ENCODE measurements around the gene TP53BP1. TPM values are rescaled to one million over a fixed set of nuclear protein-coding genes. Genes with fewer than 3 reads are reported as not detected.

The TP53BP1 gene
- total and polyA plus RNA-seq, 2 of the 13 experiments (the other 11 are each of a cell fraction or from before 2014, with no cell fraction given) = 17.1 to 17.4 TPM

DNA sequence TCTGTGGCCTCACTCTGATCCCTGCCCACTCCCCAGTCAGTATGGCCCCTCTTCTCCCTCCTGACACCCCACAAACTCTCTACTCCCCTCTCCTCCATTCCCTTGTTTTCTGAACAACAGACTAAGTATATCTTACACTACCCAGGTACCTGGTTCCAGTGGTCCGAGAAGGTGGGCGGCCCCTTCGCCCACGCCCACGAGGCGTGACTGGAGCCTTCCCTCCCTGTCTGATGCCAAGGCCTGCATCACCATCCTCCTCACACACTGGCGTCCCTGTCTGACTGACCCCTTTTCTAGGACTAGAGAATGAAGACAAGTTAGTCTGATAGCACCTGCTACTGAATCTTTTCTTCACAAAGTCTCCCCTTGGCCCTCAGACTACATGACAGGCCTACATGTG is 72.1 kb downstream of the TP53BP1 start (continued):
- TF ChIP-seq, protein P1, sequence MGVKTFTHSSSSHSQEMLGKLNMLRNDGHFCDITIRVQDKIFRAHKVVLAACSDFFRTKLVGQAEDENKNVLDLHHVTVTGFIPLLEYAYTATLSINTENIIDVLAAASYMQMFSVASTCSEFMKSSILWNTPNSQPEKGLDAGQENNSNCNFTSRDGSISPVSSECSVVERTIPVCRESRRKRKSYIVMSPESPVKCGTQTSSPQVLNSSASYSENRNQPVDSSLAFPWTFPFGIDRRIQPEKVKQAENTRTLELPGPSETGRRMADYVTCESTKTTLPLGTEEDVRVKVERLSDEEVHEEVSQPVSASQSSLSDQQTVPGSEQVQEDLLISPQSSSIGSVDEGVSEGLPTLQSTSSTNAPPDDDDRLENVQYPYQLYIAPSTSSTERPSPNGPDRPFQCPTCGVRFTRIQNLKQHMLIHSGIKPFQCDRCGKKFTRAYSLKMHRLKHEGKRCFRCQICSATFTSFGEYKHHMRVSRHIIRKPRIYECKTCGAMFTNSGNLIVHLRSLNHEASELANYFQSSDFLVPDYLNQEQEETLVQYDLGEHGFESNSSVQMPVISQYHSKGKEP (CRISPR knock-in tag; IDR thresholded peaks at IDR 0.05) = no peak
- TF ChIP-seq, protein P2, sequence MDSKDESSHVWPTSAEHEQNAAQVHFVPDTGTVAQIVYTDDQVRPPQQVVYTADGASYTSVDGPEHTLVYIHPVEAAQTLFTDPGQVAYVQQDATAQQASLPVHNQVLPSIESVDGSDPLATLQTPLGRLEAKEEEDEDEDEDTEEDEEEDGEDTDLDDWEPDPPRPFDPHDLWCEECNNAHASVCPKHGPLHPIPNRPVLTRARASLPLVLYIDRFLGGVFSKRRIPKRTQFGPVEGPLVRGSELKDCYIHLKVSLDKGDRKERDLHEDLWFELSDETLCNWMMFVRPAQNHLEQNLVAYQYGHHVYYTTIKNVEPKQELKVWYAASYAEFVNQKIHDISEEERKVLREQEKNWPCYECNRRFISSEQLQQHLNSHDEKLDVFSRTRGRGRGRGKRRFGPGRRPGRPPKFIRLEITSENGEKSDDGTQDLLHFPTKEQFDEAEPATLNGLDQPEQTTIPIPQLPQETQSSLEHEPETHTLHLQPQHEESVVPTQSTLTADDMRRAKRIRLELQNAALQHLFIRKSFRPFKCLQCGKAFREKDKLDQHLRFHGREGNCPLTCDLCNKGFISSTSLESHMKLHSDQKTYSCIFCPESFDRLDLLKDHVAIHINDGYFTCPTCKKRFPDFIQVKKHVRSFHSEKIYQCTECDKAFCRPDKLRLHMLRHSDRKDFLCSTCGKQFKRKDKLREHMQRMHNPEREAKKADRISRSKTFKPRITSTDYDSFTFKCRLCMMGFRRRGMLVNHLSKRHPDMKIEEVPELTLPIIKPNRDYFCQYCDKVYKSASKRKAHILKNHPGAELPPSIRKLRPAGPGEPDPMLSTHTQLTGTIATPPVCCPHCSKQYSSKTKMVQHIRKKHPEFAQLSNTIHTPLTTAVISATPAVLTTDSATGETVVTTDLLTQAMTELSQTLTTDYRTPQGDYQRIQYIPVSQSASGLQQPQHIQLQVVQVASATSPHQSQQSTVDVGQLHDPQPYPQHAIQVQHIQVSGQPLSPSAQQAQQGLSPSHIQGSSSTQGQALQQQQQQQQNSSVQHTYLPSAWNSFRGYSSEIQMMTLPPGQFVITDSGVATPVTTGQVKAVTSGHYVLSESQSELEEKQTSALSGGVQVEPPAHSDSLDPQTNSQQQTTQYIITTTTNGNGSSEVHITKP (CRISPR knock-in tag; IDR thresholded peaks at IDR 0.05; ENCODE audit: low read depth) = no peak
- TF ChIP-seq DMAP1 (CRISPR knock-in tag; IDR thresholded peaks at IDR 0.05) = no peak
- no peak for TF ChIP-seq MED8 (CRISPR knock-in tag; IDR thresholded peaks at IDR 0.05; ENCODE audit: insufficient replicate concordance)
- TF ChIP-seq KLF12 (CRISPR knock-in tag; IDR thresholded peaks at IDR 0.05; ENCODE audit: borderline replicate concordance) = no peak
- no peak for TF ChIP-seq MBNL3 (CRISPR knock-in tag; conservative IDR thresholded peaks at IDR 0.05)

DNA sequence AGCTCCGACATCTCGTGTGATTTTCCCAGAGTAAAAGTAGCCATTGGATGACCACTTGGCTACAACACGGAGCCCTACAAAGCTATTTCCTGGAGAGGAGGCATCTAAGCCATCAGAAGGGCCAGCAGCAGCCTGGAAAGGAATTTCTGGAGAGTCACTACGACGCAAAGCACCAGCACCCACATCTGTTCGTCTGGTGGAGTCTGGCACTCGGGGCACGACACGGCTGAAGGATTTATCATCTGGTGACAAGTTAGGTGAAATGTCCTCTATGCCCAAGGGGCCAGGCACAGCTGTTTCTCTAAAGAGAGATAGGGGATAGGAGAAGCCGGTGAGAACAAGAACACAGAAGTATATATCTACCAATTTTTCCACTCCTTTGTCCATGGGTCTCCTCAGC is 72.5 kb downstream of the TP53BP1 start:
- CTCF ChIA-PET (ENCODE audit: low intra/inter-chr PET ratio, low total read pairs) = no interaction called here
- TF ChIP-seq SNAPC2 (CRISPR knock-in tag; IDR thresholded peaks at IDR 0.05) (no peak), ZNF777 (CRISPR knock-in tag; IDR thresholded peaks at IDR 0.05) (no peak), PHB2 (IDR thresholded peaks at IDR 0.05; ENCODE audit: partially characterized antibody) (no peak), TOE1 (CRISPR knock-in tag; IDR thresholded peaks at IDR 0.05) (no peak), HES4 (CRISPR knock-in tag; IDR thresholded peaks at IDR 0.05; ENCODE audit: borderline replicate concordance) (no peak), FOXA1 (IDR thresholded peaks at IDR 0.05) (no peak), FOXA1 (CRISPR knock-in tag; IDR thresholded peaks at IDR 0.05) (no peak), KDM4B (CRISPR knock-in tag; IDR thresholded peaks at IDR 0.05) (no peak)
- TF ChIP-seq, protein P3, sequence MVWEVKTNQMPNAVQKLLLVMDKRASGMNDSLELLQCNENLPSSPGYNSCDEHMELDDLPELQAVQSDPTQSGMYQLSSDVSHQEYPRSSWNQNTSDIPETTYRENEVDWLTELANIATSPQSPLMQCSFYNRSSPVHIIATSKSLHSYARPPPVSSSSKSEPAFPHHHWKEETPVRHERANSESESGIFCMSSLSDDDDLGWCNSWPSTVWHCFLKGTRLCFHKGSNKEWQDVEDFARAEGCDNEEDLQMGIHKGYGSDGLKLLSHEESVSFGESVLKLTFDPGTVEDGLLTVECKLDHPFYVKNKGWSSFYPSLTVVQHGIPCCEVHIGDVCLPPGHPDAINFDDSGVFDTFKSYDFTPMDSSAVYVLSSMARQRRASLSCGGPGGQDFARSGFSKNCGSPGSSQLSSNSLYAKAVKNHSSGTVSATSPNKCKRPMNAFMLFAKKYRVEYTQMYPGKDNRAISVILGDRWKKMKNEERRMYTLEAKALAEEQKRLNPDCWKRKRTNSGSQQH (CRISPR knock-in tag; IDR thresholded peaks at IDR 0.05; ENCODE audit: low read depth) = no peak

More for the DNA sequence above, 72.5 kb downstream of the TP53BP1 start:
- WGBS (ENCODE audit: low lambda C conversion rate) = 97% methylated on average over 4 of the region's 10 CpGs
- Histone ChIP-seq H3K9me3 (ENCODE audit: low read length) (no peaks in the 10 kb centered on the region), H4K20me1 (ENCODE audit: insufficient read depth, low read length) (no peaks in the 10 kb centered on the region), H2AFZ (ENCODE audit: low read length) (no peak overlapping the region), H3K27ac (ENCODE audit: extremely low read length, insufficient read depth, low read length) (no peak overlapping the region), H3K9ac (ENCODE audit: insufficient read depth, low read depth, low read length) (no peak overlapping the region), H3K27me3 (ENCODE audit: control insufficient read depth in 1 of 2, insufficient read depth in 2 of 2, low read length in 2 of 2) (no peaks in the 10 kb centered on the region), H3K36me3 (replicated peaks in 1 of 2; ENCODE audit: control insufficient read depth in 1 of 2, insufficient read depth in 2 of 2, low read length in 2 of 2) (peaks cover 14 to 52% of the 10 kb centered on the region in 2 experiments; a peak in 4 of 5 replicates), H3K79me2 (ENCODE audit: insufficient read depth, low read length) (no peaks in the 10 kb centered on the region), H3K4me1 (ENCODE audit: insufficient read depth, low read length) (no peaks in the 10 kb centered on the region), H3K4me2 (ENCODE audit: low read depth, low read length) (no peak overlapping the region), H3K4me3 (replicated peaks in 1 of 3; ENCODE audit: insufficient read depth in 1 of 3, low read depth in 2 of 3, low read length in 3 of 3) (no peak overlapping the region)
- POLR2A ChIA-PET = no interaction called here
- intact Hi-C loops (cut with micrococcal nuclease; ENCODE audit: unreplicated experiment) = no loop called here
- FAIRE-seq (no peak), DNase-seq (ENCODE audit: low spot score) (no peak), ATAC-seq (no peak)
- in situ Hi-C loops (cut with HindIII; ENCODE audit: extremely low pct_ligation_motif_present, low pct_unique_long_range_greater_than_20kb) = no loop called here
- no TSS peak for BruUV-seq (replicated peaks)

All from HepG2 (cell line).